Endothelial cell of umbilical vein (primary cell): ENCODE measurements around the gene ZWINT.

ENCODE experiments used
- CTCF ChIP-seq, 2 donors: IDR thresholded peaks; 1 replicate in 1 of 2; 2 replicates in 1 of 2; pipeline ENCODE4 v1.5.1; 2011; ENCODE audit warnings: low read length in 2 of 2, mild to moderate bottlenecking in 2 of 2, moderate library complexity in 2 of 2, control low read depth in 1 of 2, inconsistent platforms in 1 of 2, low read depth in 1 of 2; ENCODE audit not compliant: insufficient read depth in 1 of 2; ENCODE audit errors: extremely low read depth in 1 of 2
- EZH2 ChIP-seq: IDR thresholded peaks from 2 replicates; pipeline ENCODE4 v1.6.1; 2012; ENCODE audit warnings: borderline replicate concordance, low read depth, mild to moderate bottlenecking, moderate library complexity, low read length, inconsistent platforms; ENCODE audit not compliant: severe bottlenecking
- JUN ChIP-seq: IDR thresholded peaks from 2 replicates; pipeline ENCODE4 v1.6.1; 2011; ENCODE audit warnings: borderline replicate concordance, low read depth; ENCODE audit not compliant: insufficient read length, insufficient read depth
- MAX ChIP-seq: IDR thresholded peaks from 2 replicates; pipeline ENCODE4 v1.6.1; 2011; ENCODE audit not compliant: insufficient read depth, insufficient read length
- POLR2A ChIP-seq: IDR thresholded peaks from 2 replicates; pipeline ENCODE4 v1.6.1; 2012; ENCODE audit warnings: low read depth, mild to moderate bottlenecking, control low read depth, low read length
- POLR2AphosphoS5 ChIP-seq: IDR thresholded peaks from 2 replicates; pipeline ENCODE4 v1.6.1; 2012; ENCODE audit warnings: low read depth, mild to moderate bottlenecking, control low read depth, low read length, moderate library complexity; ENCODE audit not compliant: insufficient read depth

GRCh38 chr10:56383806-56384205, 22.7 kb upstream of the ZWINT start:
- TF ChIP-seq POLR2A (no peak), CTCF (IDR thresholded peaks at IDR 0.05; ENCODE audit: extremely low read depth in 1 of 2, insufficient read depth in 1 of 2, low read depth in 1 of 2, low read length in 2 of 2) (no peak), POLR2AphosphoS5 (no peak), JUN (no peak), MAX (no peak), EZH2 (no peak)
